ENCODE results near the gene ZNF546.

GRCh38 chr19:39997638-39998216 is 867 bp downstream of the ZNF546 start:
- TF ChIP-seq CTCF (IDR thresholded peaks at IDR 0.05 in 8 of 11, conservative IDR thresholded peaks at IDR 0.05 in 3 of 11) (no peak), POLR2AphosphoS5 (IDR thresholded peaks at IDR 0.05) (no peak)
